ENCODE results near the gene CNFN.

GRCh38 chr19:42410371-42410770, 20.3 kb upstream of the CNFN start:
- TF ChIP-seq CTCF (conservative IDR thresholded peaks at IDR 0.05 in 1 of 2, IDR thresholded peaks at IDR 0.05 in 1 of 2; ENCODE audit: extremely low read depth in 1 of 2, insufficient read depth in 1 of 2, low read depth in 1 of 2, low read length in 2 of 2) (no peak), EZH2 (IDR thresholded peaks at IDR 0.05; ENCODE audit: borderline replicate concordance, low read length) (no peak)
